SK-N-SH treated with all-trans-retinoic acid at 6 μM for 48 hours (cell line): Measurements from ENCODE around the gene CCDC24.

ENCODE experiments used
- ATAC-seq: fragments of 200-7000 bp; cut with Tn5 transposase; 3 replicates; pipeline ENCODE4 v1.9.1; 2020; ENCODE audit warnings: mild to moderate bottlenecking, moderate library complexity
- ARNTL ChIP-seq: fragments of 450-650 bp; formaldehyde crosslinking; IDR thresholded peaks from 2 replicates; pipeline ENCODE4 v1.5.0; 2020; ENCODE audit warnings: low read depth, mild to moderate bottlenecking, moderate library complexity, borderline replicate concordance
- CREB5 ChIP-seq: fragments of 250-450 bp; sonication (Bioruptor Pico); IDR thresholded peaks from 2 replicates; pipeline ENCODE4 v1.5.1; 2020; ENCODE audit warnings: low read depth, mild to moderate bottlenecking, moderate library complexity
- CSRNP3 ChIP-seq: fragments of 250-450 bp; sonication (Bioruptor Pico); IDR thresholded peaks from 2 replicates; pipeline ENCODE4 v1.5.1; 2021; ENCODE audit warnings: mild to moderate bottlenecking, moderate library complexity
- ESRRG ChIP-seq: fragments of 250-450 bp; sonication (Bioruptor Pico); IDR thresholded peaks from 2 replicates; pipeline ENCODE4 v1.6.1; 2021; ENCODE audit warnings: mild to moderate bottlenecking
- GLIS3 ChIP-seq: fragments of 250-450 bp; sonication (Bioruptor Pico); IDR thresholded peaks from 2 replicates; pipeline ENCODE4 v1.5.0; 2020; ENCODE audit warnings: mild to moderate bottlenecking, moderate library complexity
- ISL1 ChIP-seq: fragments of 250-450 bp; sonication (Bioruptor Pico); IDR thresholded peaks from 2 replicates; pipeline ENCODE4 v2.1.2; 2022; ENCODE audit warnings: mild to moderate bottlenecking, moderate library complexity
- OSR1 ChIP-seq: fragments of 250-450 bp; sonication (Bioruptor Pico); IDR thresholded peaks from 2 replicates; pipeline ENCODE4 v1.8.0; 2022; ENCODE audit warnings: moderate library complexity, mild to moderate bottlenecking, inconsistent platforms
- PATZ1 ChIP-seq: fragments of 250-450 bp; sonication (Bioruptor Pico); IDR thresholded peaks from 2 replicates; pipeline ENCODE4 v1.8.0; 2020; ENCODE audit warnings: mild to moderate bottlenecking, moderate library complexity, borderline replicate concordance
- POU6F1 ChIP-seq: fragments of 250-450 bp; sonication (Bioruptor Pico); IDR thresholded peaks from 2 replicates; pipeline ENCODE4 v1.8.0; 2021; ENCODE audit warnings: low read depth, mild to moderate bottlenecking, moderate library complexity, borderline replicate concordance
- RARB ChIP-seq: fragments of 250-450 bp; sonication (Bioruptor Pico); IDR thresholded peaks from 2 replicates; pipeline ENCODE4 v1.8.0; 2021; ENCODE audit warnings: mild to moderate bottlenecking, moderate library complexity
- SNAI2 ChIP-seq: fragments of 250-450 bp; sonication (Bioruptor Pico); IDR thresholded peaks from 2 replicates; pipeline ENCODE4 v1.5.0; 2020; ENCODE audit warnings: mild to moderate bottlenecking, moderate library complexity
- TCF4 ChIP-seq: fragments of 250-450 bp; sonication (Bioruptor Pico); IDR thresholded peaks from 2 replicates; pipeline ENCODE4 v1.8.0; 2021; ENCODE audit warnings: mild to moderate bottlenecking, moderate library complexity, borderline replicate concordance
- TOX ChIP-seq: fragments of 250-450 bp; sonication (Bioruptor Pico); IDR thresholded peaks from 2 replicates; pipeline ENCODE4 v1.8.0; 2021; ENCODE audit warnings: mild to moderate bottlenecking, moderate library complexity, borderline replicate concordance
- TSHZ2 ChIP-seq: fragments of 250-450 bp; sonication (Bioruptor Pico); IDR thresholded peaks from 2 replicates; pipeline ENCODE4 v1.5.0; 2020; ENCODE audit warnings: mild to moderate bottlenecking, moderate library complexity
- ZFP3 ChIP-seq: fragments of 250-450 bp; sonication (Bioruptor Pico); IDR thresholded peaks from 2 replicates; pipeline ENCODE4 v1.5.0; 2020; ENCODE audit warnings: mild to moderate bottlenecking, moderate library complexity
- ZFP30 ChIP-seq: fragments of 450-650 bp; formaldehyde crosslinking; IDR thresholded peaks from 2 replicates; pipeline ENCODE4 v1.5.0; 2022; ENCODE audit warnings: mild to moderate bottlenecking, moderate library complexity
- ZNF565 ChIP-seq: fragments of 450-650 bp; formaldehyde crosslinking; conservative IDR thresholded peaks from 2 replicates; pipeline ENCODE4 v1.5.0; 2020; ENCODE audit warnings: low read depth, mild to moderate bottlenecking, moderate library complexity

The CCDC24 gene

GRCh38 chr1:43978551-43979260 lies 12.7 kb upstream of the CCDC24 start, which contains the start of gene B4GALT2:
B4GALT2 (plus strand) TSS chr1:43979210; CDS start chr1:43981161, 1,951 bp downstream.
- no peak for ATAC-seq
- TF ChIP-seq ARNTL (CRISPR knock-in tag) (no peak), TCF4 (no peak), ISL1 (CRISPR knock-in tag) (no peak), OSR1 (CRISPR knock-in tag) (no peak), GLIS3 (no peak), ZFP30 (CRISPR knock-in tag) (no peak), SNAI2 (CRISPR knock-in tag) (no peak), CREB5 (CRISPR knock-in tag) (no peak), PATZ1 (CRISPR knock-in tag) (no peak), ESRRG (CRISPR knock-in tag) (no peak), TOX (no peak), TSHZ2 (CRISPR knock-in tag) (no peak), CSRNP3 (CRISPR knock-in tag) (no peak), RARB (CRISPR knock-in tag) (no peak), POU6F1 (no peak), ZNF565 (CRISPR knock-in tag) (no peak)
- TF ChIP-seq, all 23 proteins: peak for 0

- no peak for ATAC-seq
- TF ChIP-seq TSHZ2 (CRISPR knock-in tag) (no peak), ZFP3 (CRISPR knock-in tag) (no peak), POU6F1 (no peak)
- TF ChIP-seq, all 23 proteins: peak for 0
These were observed 12.2 kb upstream of the CCDC24 start for GRCh38 chr1:43979261-43979527.
